ENCODE data around the gene KRT34.
"Not testable (repeated sequence)": the region's sequence is repeated elsewhere in the genome, so short reads cannot be mapped to it uniquely, and the experiment has no call there.

Gene KRT34

DNA sequence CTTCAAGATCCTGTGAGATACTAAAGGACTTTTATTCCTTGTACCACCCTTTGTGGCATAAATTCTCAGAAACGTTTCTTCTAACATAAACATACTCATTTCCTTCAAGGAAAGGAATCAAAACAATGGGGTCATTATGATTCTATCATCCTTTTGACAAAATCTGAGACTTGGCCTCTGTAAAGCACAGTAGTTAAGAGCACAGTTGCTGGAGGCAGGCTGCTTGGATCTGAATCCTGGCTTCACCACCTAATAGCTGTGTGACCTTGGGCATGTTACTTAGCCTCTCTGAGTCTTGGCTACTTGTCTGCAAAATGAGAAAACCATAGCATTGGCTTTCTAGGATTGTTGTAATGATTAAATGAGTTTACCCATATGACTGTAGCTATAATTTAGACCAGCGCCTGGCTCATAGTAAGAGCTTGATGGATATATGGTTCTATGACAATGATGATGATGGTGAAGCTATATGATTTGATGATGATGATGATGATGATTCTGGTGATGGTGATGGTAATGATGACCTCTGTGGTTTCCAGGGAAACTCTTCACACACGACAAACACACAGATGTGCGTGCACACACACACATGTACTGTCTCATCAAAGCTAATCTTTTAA is 21.4 kb upstream of the KRT34 start:
- Histone ChIP-seq H3K9ac (ENCODE audit: low read length) (no peak overlapping the region), H3K36me3 (ENCODE audit: insufficient read depth, low read length) (no peaks in the 10 kb centered on the region), H3K27me3 (ENCODE audit: control insufficient read depth in 1 of 2, insufficient read depth in 2 of 2, low read length in 2 of 2) (no peaks in the 10 kb centered on the region), H3K4me3 (ENCODE audit: low read depth in 1 of 2, low read length in 2 of 2) (no peak overlapping the region), H3K4me1 (ENCODE audit: insufficient read depth, low read length) (no peaks in the 10 kb centered on the region), H3K27ac (ENCODE audit: low read depth, low read length) (no peak overlapping the region), H3K9me3 (ENCODE audit: low read length) (no peaks in the 10 kb centered on the region)

DNA sequence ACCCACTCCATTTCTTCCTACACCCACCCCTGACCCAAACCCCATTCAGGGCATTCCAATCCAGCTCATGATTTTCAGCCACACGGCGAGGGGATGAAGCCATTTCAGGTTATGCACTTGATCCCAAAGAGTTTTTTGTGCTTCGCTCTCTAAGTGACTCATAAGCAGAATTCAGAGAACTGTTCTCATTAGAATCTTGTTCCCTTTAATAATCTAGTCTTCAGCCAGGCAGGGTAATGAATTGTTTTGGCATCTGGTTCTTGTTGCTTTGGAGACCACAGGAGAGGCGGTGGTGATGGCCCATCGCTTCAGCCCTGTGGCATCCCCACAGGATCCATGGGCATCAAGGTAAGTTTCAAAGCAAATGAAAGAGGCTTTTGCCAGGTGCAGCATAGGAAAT is 20.1 kb upstream of the KRT34 start:
- Histone ChIP-seq H3K4me1 (ENCODE audit: insufficient read depth, low read length) (no peaks in the 10 kb centered on the region), H3K4me3 (ENCODE audit: low read depth in 1 of 2, low read length in 2 of 2) (no peak overlapping the region), H3K27ac (ENCODE audit: low read depth, low read length) (no peak overlapping the region), H3K36me3 (ENCODE audit: insufficient read depth, low read length) (no peaks in the 10 kb centered on the region), H3K9me3 (ENCODE audit: low read length) (no peaks in the 10 kb centered on the region), H3K9ac (ENCODE audit: low read length) (no peak overlapping the region), H3K27me3 (ENCODE audit: control insufficient read depth in 1 of 2, insufficient read depth in 2 of 2, low read length in 2 of 2) (no peaks in the 10 kb centered on the region)

DNA sequence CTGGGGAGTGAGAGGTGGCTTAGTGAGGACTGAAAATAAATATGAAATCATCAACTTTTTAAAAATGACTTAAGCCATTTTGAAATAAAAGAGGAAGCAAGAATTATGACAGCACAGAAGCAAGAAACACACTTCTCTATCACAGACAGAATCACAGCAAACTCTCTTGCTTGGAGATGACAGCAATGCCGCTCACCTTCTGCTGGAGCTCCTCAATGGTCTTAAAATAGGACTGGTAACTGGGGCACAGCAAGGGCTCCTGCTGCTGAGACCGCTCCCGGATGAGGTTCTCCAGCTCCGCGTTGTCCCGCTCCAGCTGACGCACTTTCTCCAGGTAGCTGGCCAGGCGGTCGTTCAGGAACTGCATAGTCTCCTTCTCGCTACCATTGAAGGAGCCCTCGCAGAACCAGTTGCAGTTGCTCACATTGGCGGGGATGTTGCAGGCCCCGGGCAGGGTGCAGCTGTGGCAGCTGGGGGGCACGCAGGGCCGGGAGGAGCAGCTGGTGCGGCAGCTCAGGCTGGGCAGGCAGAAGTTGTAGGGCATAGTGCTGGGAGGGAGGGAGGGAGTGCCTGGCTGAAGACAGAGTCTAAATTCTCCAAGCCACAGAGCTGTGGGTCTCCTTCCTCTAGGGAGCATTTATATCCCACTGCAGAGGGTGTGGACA is 15.0 kb upstream of the KRT34 start, which contains the start of gene KRT31:
TSS of gene KRT31 (minus strand) at position 613 of the 665 bp plus-strand sequence. CDS start at position 544, 69 bp downstream.
- H3K27ac ChIP-seq (ENCODE audit: low read depth, low read length), result no peak within 1 kb of the TSS
- no peak within 1 kb of the TSS for H3K4me3 ChIP-seq (ENCODE audit: low read depth in 1 of 2, low read length in 2 of 2)
- no peaks in the 10 kb centered on the region for H3K36me3 ChIP-seq (ENCODE audit: insufficient read depth, low read length)
- no peaks in the 10 kb centered on the region for H3K9me3 ChIP-seq (ENCODE audit: low read length)
- no peaks in the 10 kb centered on the region for H3K4me1 ChIP-seq (ENCODE audit: insufficient read depth, low read length)
- H3K9ac ChIP-seq (ENCODE audit: low read length), result no peak within 1 kb of the TSS
- no peaks in the 10 kb centered on the region for H3K27me3 ChIP-seq (ENCODE audit: control insufficient read depth in 1 of 2, insufficient read depth in 2 of 2, low read length in 2 of 2)

GRCh38 chr17:41396340-41396739 is 14.2 kb upstream of the KRT34 start:
- Histone ChIP-seq H3K9ac (ENCODE audit: low read length) (no peak overlapping the region), H3K36me3 (ENCODE audit: insufficient read depth, low read length) (no peaks in the 10 kb centered on the region), H3K4me3 (ENCODE audit: low read depth in 1 of 2, low read length in 2 of 2) (no peak overlapping the region), H3K4me1 (ENCODE audit: insufficient read depth, low read length) (no peaks in the 10 kb centered on the region), H3K9me3 (ENCODE audit: low read length) (no peaks in the 10 kb centered on the region), H3K27me3 (ENCODE audit: control insufficient read depth in 1 of 2, insufficient read depth in 2 of 2, low read length in 2 of 2) (no peaks in the 10 kb centered on the region), H3K27ac (ENCODE audit: low read depth, low read length) (no peak overlapping the region)

- Histone ChIP-seq H3K27me3 (ENCODE audit: control insufficient read depth in 1 of 2, insufficient read depth in 2 of 2, low read length in 2 of 2) (no peaks in the 10 kb centered on the region), H3K9ac (ENCODE audit: low read length) (no peak overlapping the region), H3K4me1 (ENCODE audit: insufficient read depth, low read length) (no peaks in the 10 kb centered on the region), H3K27ac (ENCODE audit: low read depth, low read length) (no peak overlapping the region), H3K9me3 (ENCODE audit: low read length) (no peaks in the 10 kb centered on the region), H3K4me3 (ENCODE audit: low read depth in 1 of 2, low read length in 2 of 2) (no peak overlapping the region), H3K36me3 (ENCODE audit: insufficient read depth, low read length) (no peaks in the 10 kb centered on the region)
Measured at GRCh38 chr17:41395611-41396010, 13.5 kb upstream of the KRT34 start.

DNA sequence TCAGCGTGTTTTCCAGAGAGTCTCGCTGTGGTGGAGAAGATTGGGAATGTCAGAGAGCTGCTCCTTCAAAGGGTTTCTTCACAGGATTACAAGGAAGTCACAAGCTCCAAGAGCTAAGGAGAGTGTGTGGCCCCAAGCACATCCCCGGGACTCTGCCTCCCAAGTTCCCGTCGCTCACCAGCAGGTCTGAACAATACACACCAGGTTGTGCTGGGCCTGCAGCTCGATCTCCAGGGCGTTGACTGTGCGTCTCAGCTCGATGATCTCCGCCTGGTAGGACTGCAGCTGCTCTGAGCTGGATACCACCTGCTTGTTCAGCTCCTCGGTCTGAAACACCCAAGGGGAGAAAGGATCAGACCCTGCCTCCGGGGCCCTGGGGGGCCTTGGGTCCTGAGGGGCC is 12.9 kb upstream of the KRT34 start:
- H3K4me3 ChIP-seq (ENCODE audit: low read depth in 1 of 2, low read length in 2 of 2); H3K4me1 ChIP-seq (ENCODE audit: insufficient read depth, low read length); H3K27me3 ChIP-seq (ENCODE audit: control insufficient read depth in 1 of 2, insufficient read depth in 2 of 2, low read length in 2 of 2); H3K9ac ChIP-seq (ENCODE audit: low read length); H3K36me3 ChIP-seq (ENCODE audit: insufficient read depth, low read length); H3K9me3 ChIP-seq (ENCODE audit: low read length); H3K27ac ChIP-seq (ENCODE audit: low read depth, low read length): not testable (repeated sequence)

DNA sequence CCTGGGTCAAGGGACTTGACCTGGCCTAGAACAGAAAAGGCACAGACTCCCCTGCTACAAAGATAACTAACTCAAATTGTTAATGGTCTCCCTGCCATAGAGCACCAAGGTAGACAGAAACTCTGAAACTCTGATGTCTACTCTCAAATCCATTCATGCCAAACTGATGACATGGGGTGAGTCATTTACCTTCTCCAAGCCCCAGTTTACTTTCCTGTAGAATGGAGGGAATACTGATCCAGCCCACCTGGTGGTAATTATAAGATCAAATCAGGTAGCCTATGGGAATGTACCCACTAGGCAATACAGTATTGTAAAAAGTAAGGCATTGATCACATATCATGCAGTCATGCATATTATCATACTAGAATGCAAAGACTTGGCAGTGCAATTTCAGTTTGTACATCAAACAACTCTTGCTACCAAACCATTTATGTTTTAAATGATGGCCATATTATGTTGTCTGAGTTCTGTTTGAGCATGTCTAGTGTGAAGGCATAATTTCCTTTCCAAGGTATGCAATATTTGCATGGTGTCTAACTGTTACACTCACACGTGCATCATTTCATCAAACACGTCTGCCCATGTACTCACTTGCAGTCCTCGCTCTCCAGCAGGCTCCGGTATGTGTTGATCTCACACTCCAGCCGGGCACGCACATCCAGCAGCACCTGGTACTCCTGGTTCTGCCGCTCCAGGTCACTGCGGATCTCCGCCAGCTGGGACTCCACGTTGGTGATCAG is 12.3 kb upstream of the KRT34 start:
- Histone ChIP-seq H3K36me3 (ENCODE audit: insufficient read depth, low read length) (no peaks in the 10 kb centered on the region), H3K27ac (ENCODE audit: low read depth, low read length) (no peak overlapping the region), H3K9ac (ENCODE audit: low read length) (no peak overlapping the region), H3K27me3 (ENCODE audit: control insufficient read depth in 1 of 2, insufficient read depth in 2 of 2, low read length in 2 of 2) (no peaks in the 10 kb centered on the region), H3K4me1 (ENCODE audit: insufficient read depth, low read length) (no peaks in the 10 kb centered on the region), H3K9me3 (ENCODE audit: low read length) (no peaks in the 10 kb centered on the region), H3K4me3 (ENCODE audit: low read depth in 1 of 2, low read length in 2 of 2) (no peak overlapping the region)

DNA sequence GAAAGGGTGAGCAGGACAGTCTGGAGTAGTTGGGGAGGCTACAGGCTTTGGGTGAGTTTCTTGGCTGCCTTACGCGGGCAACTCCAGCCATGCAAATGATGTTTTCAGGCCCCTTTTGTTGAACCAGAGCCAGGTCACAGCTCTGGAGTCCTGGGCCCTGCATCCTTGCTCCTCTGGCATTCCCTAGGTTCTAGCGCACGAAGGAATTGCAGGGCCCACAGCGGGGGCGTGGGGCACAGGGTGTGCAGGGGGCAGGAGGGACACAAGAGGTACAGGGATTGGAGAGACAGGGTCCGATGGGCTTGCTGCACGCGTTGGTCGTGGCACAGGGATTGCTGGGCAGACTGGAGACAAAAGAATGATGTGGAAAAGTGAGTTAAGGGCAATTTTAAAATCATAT is 11.7 kb upstream of the KRT34 start:
- H3K27me3 ChIP-seq (ENCODE audit: control insufficient read depth in 1 of 2, insufficient read depth in 2 of 2, low read length in 2 of 2), result no peaks in the 10 kb centered on the region
- no peak overlapping the region for H3K4me3 ChIP-seq (ENCODE audit: low read depth in 1 of 2, low read length in 2 of 2)
- no peaks in the 10 kb centered on the region for H3K4me1 ChIP-seq (ENCODE audit: insufficient read depth, low read length)
- no peaks in the 10 kb centered on the region for H3K9me3 ChIP-seq (ENCODE audit: low read length)
- H3K36me3 ChIP-seq (ENCODE audit: insufficient read depth, low read length), result no peaks in the 10 kb centered on the region
- no peak overlapping the region for H3K9ac ChIP-seq (ENCODE audit: low read length)
- no peak overlapping the region for H3K27ac ChIP-seq (ENCODE audit: low read depth, low read length)

GRCh38 chr17:41393294-41393693 is 11.2 kb upstream of the KRT34 start:
- H3K4me1 ChIP-seq (ENCODE audit: insufficient read depth, low read length), result no peaks in the 10 kb centered on the region
- H3K36me3 ChIP-seq (ENCODE audit: insufficient read depth, low read length), result no peaks in the 10 kb centered on the region
- no peaks in the 10 kb centered on the region for H3K9me3 ChIP-seq (ENCODE audit: low read length)
- H3K27me3 ChIP-seq (ENCODE audit: control insufficient read depth in 1 of 2, insufficient read depth in 2 of 2, low read length in 2 of 2), result no peaks in the 10 kb centered on the region
- H3K9ac ChIP-seq (ENCODE audit: low read length), result no peak overlapping the region
- no peak overlapping the region for H3K4me3 ChIP-seq (ENCODE audit: low read depth in 1 of 2, low read length in 2 of 2)
- no peak overlapping the region for H3K27ac ChIP-seq (ENCODE audit: low read depth, low read length)

- Histone ChIP-seq H3K27ac (ENCODE audit: low read depth, low read length) (no peak overlapping the region), H3K9me3 (ENCODE audit: low read length) (no peaks in the 10 kb centered on the region), H3K27me3 (ENCODE audit: control insufficient read depth in 1 of 2, insufficient read depth in 2 of 2, low read length in 2 of 2) (no peaks in the 10 kb centered on the region), H3K36me3 (ENCODE audit: insufficient read depth, low read length) (no peaks in the 10 kb centered on the region), H3K4me3 (ENCODE audit: low read depth in 1 of 2, low read length in 2 of 2) (no peak overlapping the region), H3K4me1 (ENCODE audit: insufficient read depth, low read length) (no peaks in the 10 kb centered on the region), H3K9ac (ENCODE audit: low read length) (no peak overlapping the region)
Measured at GRCh38 chr17:41392278-41392677, 10.2 kb upstream of the KRT34 start.

DNA sequence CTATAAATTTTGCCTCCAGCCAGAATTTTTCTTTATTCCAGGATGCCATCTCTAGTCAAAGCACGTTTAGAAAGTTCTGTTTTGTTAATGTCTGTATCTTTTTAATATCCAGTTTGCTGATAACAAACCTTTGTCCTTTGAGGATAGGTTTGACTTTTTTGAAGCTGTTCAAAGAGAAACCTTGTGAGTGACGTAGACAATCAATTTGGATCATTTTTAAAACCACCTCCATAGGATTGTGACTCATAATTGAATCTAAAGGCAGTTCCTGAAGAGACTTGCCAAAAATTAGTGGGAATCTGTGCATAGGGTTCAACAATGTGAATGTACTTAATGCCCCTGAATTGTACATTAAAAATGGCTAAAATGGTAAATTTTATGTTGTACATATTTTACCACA is 9.4 kb upstream of the KRT34 start:
- Histone ChIP-seq H3K9me3 (ENCODE audit: low read length) (no peaks in the 10 kb centered on the region), H3K27me3 (ENCODE audit: control insufficient read depth in 1 of 2, insufficient read depth in 2 of 2, low read length in 2 of 2) (no peaks in the 10 kb centered on the region), H3K4me3 (ENCODE audit: low read depth in 1 of 2, low read length in 2 of 2) (no peak overlapping the region), H3K9ac (ENCODE audit: low read length) (no peak overlapping the region), H3K36me3 (ENCODE audit: insufficient read depth, low read length) (no peaks in the 10 kb centered on the region), H3K4me1 (ENCODE audit: insufficient read depth, low read length) (no peaks in the 10 kb centered on the region), H3K27ac (ENCODE audit: low read depth, low read length) (no peak overlapping the region)
